ENCODE results near the gene NCR3LG1. TPM values are rescaled to one million over a fixed set of nuclear protein-coding genes. Genes with fewer than 3 reads are reported as not detected.

NCR3LG1 gene
- total and polyA plus RNA-seq, 2 experiments from 2014 or later = 0.83 to 1.3 TPM

- in situ Hi-C loops (cut with MboI) = no loop called here
- WGBS, 2 experiments (ENCODE audit: low coverage in 1 of 2, low lambda C conversion rate in 2 of 2, missing lambda C conversion rate in 2 of 2) = 55 to 56% methylated on average over 11 of the region's 11 CpGs
- H3K36me3 ChIP-seq (ENCODE audit: low read depth) = no peaks in the 10 kb centered on the region
- no peak overlapping the region for H3K4me3 ChIP-seq
- TF ChIP-seq EZH2phosphoT487 (IDR thresholded peaks at IDR 0.05; ENCODE audit: insufficient read depth, low read depth) = no peak
- no peak for TF ChIP-seq EZH2 (IDR thresholded peaks at IDR 0.05; ENCODE audit: insufficient read depth, poor library complexity, severe bottlenecking)
- H2AFZ ChIP-seq = no peak overlapping the region
- no peaks in the 10 kb centered on the region for H3K9me2 ChIP-seq (ENCODE audit: insufficient read depth)
- H3K9ac ChIP-seq = no peak overlapping the region
- no peaks in the 10 kb centered on the region for H3K9me3 ChIP-seq (ENCODE audit: low read depth)
- no peaks in the 10 kb centered on the region for H3K79me2 ChIP-seq (ENCODE audit: insufficient read depth)
- no peak overlapping the region for H3K4me2 ChIP-seq (ENCODE audit: unreplicated experiment)
- H3K27ac ChIP-seq = no peak overlapping the region
- DNase-seq = no peak
- H3F3A ChIP-seq (ENCODE audit: insufficient read depth) = no peaks in the 10 kb centered on the region
- H3K4me1 ChIP-seq (ENCODE audit: insufficient read depth) = no peaks in the 10 kb centered on the region
- no peaks in the 10 kb centered on the region for H3K27me3 ChIP-seq (replicated peaks; ENCODE audit: insufficient read depth)
- no peaks in the 10 kb centered on the region for H4K20me1 ChIP-seq (ENCODE audit: insufficient read depth)
Measured at GRCh38 chr11:17410606-17411379, 59.2 kb downstream of the NCR3LG1 start.

DNA sequence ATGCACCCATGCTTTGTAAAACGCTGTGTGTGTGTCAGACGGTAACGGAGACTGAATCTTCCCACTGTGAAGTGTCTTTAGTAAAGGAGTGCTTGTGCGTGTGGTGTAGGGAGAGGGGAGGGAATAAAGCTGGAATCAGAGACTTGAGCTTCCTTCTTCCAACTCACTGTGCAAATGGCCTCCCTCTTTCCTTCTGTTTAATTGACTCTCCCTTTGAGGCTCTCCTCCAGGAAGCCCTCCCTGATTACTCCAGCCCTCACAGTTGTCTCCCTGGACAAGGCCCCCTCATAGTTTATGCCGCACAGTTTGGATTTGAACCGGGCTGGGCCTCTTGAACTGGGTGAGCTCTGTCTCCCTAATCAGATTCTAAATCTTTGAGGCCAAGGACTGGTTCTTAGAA lies 59.8 kb downstream of the NCR3LG1 start:
- DNase-seq = no peak
- Histone ChIP-seq H2AFZ (no peak overlapping the region), H3K4me2 (ENCODE audit: unreplicated experiment) (no peak overlapping the region), H3F3A (ENCODE audit: insufficient read depth) (no peaks in the 10 kb centered on the region), H4K20me1 (ENCODE audit: insufficient read depth) (no peaks in the 10 kb centered on the region), H3K4me1 (ENCODE audit: insufficient read depth) (no peaks in the 10 kb centered on the region), H3K9me3 (ENCODE audit: low read depth) (no peaks in the 10 kb centered on the region), H3K27ac (no peak overlapping the region), H3K4me3 (no peak overlapping the region), H3K36me3 (ENCODE audit: low read depth) (no peaks in the 10 kb centered on the region), H3K79me2 (ENCODE audit: insufficient read depth) (no peaks in the 10 kb centered on the region), H3K9me2 (ENCODE audit: insufficient read depth) (no peaks in the 10 kb centered on the region), H3K9ac (no peak overlapping the region), H3K27me3 (replicated peaks; ENCODE audit: insufficient read depth) (no peaks in the 10 kb centered on the region)
- in situ Hi-C loops (cut with MboI) = no loop called here
- 67 to 77% methylated on average over 6 of the region's 6 CpGs for WGBS, 2 experiments (ENCODE audit: low coverage in 1 of 2, low lambda C conversion rate in 2 of 2, missing lambda C conversion rate in 2 of 2)
- TF ChIP-seq EZH2phosphoT487 (IDR thresholded peaks at IDR 0.05; ENCODE audit: insufficient read depth, low read depth) = no peak
- TF ChIP-seq EZH2 (IDR thresholded peaks at IDR 0.05; ENCODE audit: insufficient read depth, poor library complexity, severe bottlenecking) = no peak

GRCh38 chr11:17412488-17413180 lies 61.0 kb downstream of the NCR3LG1 start:
- Histone ChIP-seq H3K79me2 (ENCODE audit: insufficient read depth) (no peaks in the 10 kb centered on the region), H3K4me3 (no peak overlapping the region), H3K36me3 (ENCODE audit: low read depth) (no peaks in the 10 kb centered on the region), H3K4me1 (ENCODE audit: insufficient read depth) (no peaks in the 10 kb centered on the region), H3F3A (ENCODE audit: insufficient read depth) (no peaks in the 10 kb centered on the region), H3K4me2 (ENCODE audit: unreplicated experiment) (no peak overlapping the region), H3K9me3 (ENCODE audit: low read depth) (no peaks in the 10 kb centered on the region), H2AFZ (no peak overlapping the region), H4K20me1 (ENCODE audit: insufficient read depth) (no peaks in the 10 kb centered on the region), H3K27ac (no peak overlapping the region), H3K9ac (no peak overlapping the region), H3K27me3 (replicated peaks; ENCODE audit: insufficient read depth) (no peaks in the 10 kb centered on the region; the same call in 1 of the 2 replicates), H3K9me2 (ENCODE audit: insufficient read depth) (no peaks in the 10 kb centered on the region)
- WGBS, 2 experiments (ENCODE audit: low coverage in 1 of 2, low lambda C conversion rate in 2 of 2, missing lambda C conversion rate in 2 of 2) = 54 to 58% methylated on average over 7 to 9 of the region's 9 CpGs
- in situ Hi-C loops (cut with MboI) = no loop called here
- TF ChIP-seq EZH2phosphoT487 (IDR thresholded peaks at IDR 0.05; ENCODE audit: insufficient read depth, low read depth) (no peak), EZH2 (IDR thresholded peaks at IDR 0.05; ENCODE audit: insufficient read depth, poor library complexity, severe bottlenecking) (no peak)
- no peak for DNase-seq

GRCh38 chr11:17413414-17414316 lies 62.1 kb downstream of the NCR3LG1 start:
- in situ Hi-C loops (cut with MboI) = no loop called here
- WGBS, 2 experiments (ENCODE audit: low coverage in 1 of 2, low lambda C conversion rate in 2 of 2, missing lambda C conversion rate in 2 of 2) = 57 to 58% methylated on average over 15 of the region's 15 CpGs
- Histone ChIP-seq H3K4me1 (ENCODE audit: insufficient read depth) (no peaks in the 10 kb centered on the region), H3K27me3 (replicated peaks; ENCODE audit: insufficient read depth) (peaks cover 5% of the 10 kb centered on the region; the same call in 1 of the 2 replicates), H3K4me2 (ENCODE audit: unreplicated experiment) (no peak overlapping the region), H3K4me3 (no peak overlapping the region), H3K79me2 (ENCODE audit: insufficient read depth) (no peaks in the 10 kb centered on the region), H3F3A (ENCODE audit: insufficient read depth) (no peaks in the 10 kb centered on the region), H4K20me1 (ENCODE audit: insufficient read depth) (no peaks in the 10 kb centered on the region), H3K36me3 (ENCODE audit: low read depth) (no peaks in the 10 kb centered on the region), H3K9me2 (ENCODE audit: insufficient read depth) (no peaks in the 10 kb centered on the region), H3K9me3 (ENCODE audit: low read depth) (no peaks in the 10 kb centered on the region), H3K9ac (no peak overlapping the region), H3K27ac (no peak overlapping the region), H2AFZ (no peak overlapping the region)
- DNase-seq = no peak
- TF ChIP-seq EZH2phosphoT487 (IDR thresholded peaks at IDR 0.05; ENCODE audit: insufficient read depth, low read depth) (no peak), EZH2 (IDR thresholded peaks at IDR 0.05; ENCODE audit: insufficient read depth, poor library complexity, severe bottlenecking) (no peak)

Measured in GM23248 (cell line).